HL-60 (cell line): ENCODE data around the gene JPH3.
"Not testable (repeated sequence)": the region's sequence is repeated elsewhere in the genome, so short reads cannot be mapped to it uniquely, and the experiment has no call there.

Experiments
- DNase-seq, 2 experiments: peaks; one replicate each; pipeline ENCODE4 v3.0.0-alpha.2; 2010 to 2020; ENCODE audit warnings: low read depth in 1 of 2, low spot score in 1 of 2
- H3K27ac ChIP-seq: fragments of 250-450 bp; sonication (Bioruptor Pico); replicated peaks from 2 replicates; pipeline ENCODE4 v1.5.1; 2020; ENCODE audit warnings: mild to moderate bottlenecking, moderate library complexity
- H3K27me3 ChIP-seq: fragments of 250-450 bp; sonication (Bioruptor Pico); 2 replicates; pipeline ENCODE4 v1.5.1; 2021; ENCODE audit warnings: mild to moderate bottlenecking, moderate library complexity; ENCODE audit not compliant: insufficient read depth, poor library complexity, severe bottlenecking
- H3K4me3 ChIP-seq: replicated peaks from 2 replicates; pipeline ENCODE4 v1.5.1; 2011; ENCODE audit warnings: mild to moderate bottlenecking, control low read depth, low read length; ENCODE audit not compliant: insufficient read depth
- CTCF ChIP-seq: IDR thresholded peaks from one replicate; pipeline ENCODE4 v1.5.1; 2011; ENCODE audit warnings: low read length, control low read depth, inconsistent platforms; ENCODE audit not compliant: insufficient read depth
- GABPA ChIP-seq: IDR thresholded peaks from 2 replicates; pipeline ENCODE4 v1.6.1; 2012; ENCODE audit warnings: low read depth
- POLR2AphosphoS5 ChIP-seq: IDR thresholded peaks from 2 replicates; pipeline ENCODE4 v1.6.1; 2012; ENCODE audit warnings: low read depth
- REST ChIP-seq: IDR thresholded peaks from 2 replicates; pipeline ENCODE4 v1.6.1; 2012; ENCODE audit warnings: low read depth; ENCODE audit not compliant: insufficient replicate concordance
- SPI1 ChIP-seq: IDR thresholded peaks from 2 replicates; pipeline ENCODE4 v1.6.1; 2012; ENCODE audit warnings: low read depth, mild to moderate bottlenecking, borderline replicate concordance

The JPH3 gene

GRCh38 chr16:87724490-87725291 is 122.4 kb downstream of the JPH3 start:
- DNase-seq = no peak
- H3K27me3 ChIP-seq = no peaks in the 10 kb centered on the region
- no peak overlapping the region for H3K27ac ChIP-seq
- H3K4me3 ChIP-seq = no peak overlapping the region
- TF ChIP-seq SPI1 (no peak), CTCF (no peak), POLR2AphosphoS5 (no peak), REST (no peak), GABPA (no peak)

GRCh38 chr16:87725596-87726235 is 123.4 kb downstream of the JPH3 start:
- no peak for DNase-seq
- Histone ChIP-seq H3K27me3 (no peaks in the 10 kb centered on the region), H3K27ac (no peak overlapping the region), H3K4me3 (no peak overlapping the region)
- TF ChIP-seq POLR2AphosphoS5 (no peak), GABPA (no peak), CTCF (no peak), REST (no peak), SPI1 (no peak)

- DNase-seq, H3K27ac ChIP-seq, H3K4me3 ChIP-seq, H3K27me3 ChIP-seq: not testable (repeated sequence)
Observed at GRCh38 chr16:87726577-87726976, 124.3 kb downstream of the JPH3 start.

GRCh38 chr16:87727346-87727745 is 125.0 kb downstream of the JPH3 start:
- DNase-seq = no peak
- no peaks in the 10 kb centered on the region for H3K27me3 ChIP-seq
- H3K27ac ChIP-seq = no peak overlapping the region
- H3K4me3 ChIP-seq = no peak overlapping the region
- TF ChIP-seq CTCF (no peak), POLR2AphosphoS5 (no peak), GABPA (no peak), SPI1 (no peak), REST (no peak)
